KMS-11 (cell line): ENCODE results near the gene INSC.

Source experiments
- H2AFZ ChIP-seq: fragments of 200-600 bp; sonication (generic); 2 replicates; pipeline ENCODE4 v1.6.1; 2016; ENCODE audit warnings: antibody characterized with exemption, mixed run types, low read depth
- H3K27ac ChIP-seq: fragments of 200-600 bp; sonication (generic); 2 replicates; pipeline ENCODE4 v1.6.1; 2016; ENCODE audit warnings: mild to moderate bottlenecking, mixed run types
- H3K27me3 ChIP-seq: fragments of 200-600 bp; sonication (generic); 2 replicates; pipeline ENCODE4 v1.6.1; 2017; ENCODE audit warnings: mild to moderate bottlenecking, low read depth, mixed run types, moderate library complexity; ENCODE audit not compliant: insufficient read depth
- H3K36me3 ChIP-seq: fragments of 200-600 bp; sonication (generic); 2 replicates; pipeline ENCODE4 v1.6.1; 2017; ENCODE audit warnings: mild to moderate bottlenecking, mixed run types; ENCODE audit not compliant: insufficient read depth
- H3K4me1 ChIP-seq: fragments of 200-600 bp; sonication (generic); 2 replicates; pipeline ENCODE4 v1.6.1; 2016; ENCODE audit warnings: mild to moderate bottlenecking, low read depth, mixed run types; ENCODE audit not compliant: poor library complexity, severe bottlenecking
- H3K4me2 ChIP-seq: fragments of 200-600 bp; sonication (generic); 2 replicates; pipeline ENCODE4 v1.7.0; 2016; ENCODE audit warnings: mild to moderate bottlenecking, mixed run types
- H3K4me3 ChIP-seq: fragments of 200-600 bp; sonication (generic); IDR thresholded peaks from 2 replicates; pipeline ENCODE4 v1.6.1; 2017; ENCODE audit warnings: low read depth, low read length, mixed read lengths; ENCODE audit not compliant: insufficient read depth
- H3K79me2 ChIP-seq: fragments of 200-600 bp; sonication (generic); 2 replicates; pipeline ENCODE4 v1.6.1; 2016; ENCODE audit warnings: low read depth, mixed run types; ENCODE audit not compliant: insufficient read depth
- H3K9ac ChIP-seq: fragments of 200-600 bp; sonication (generic); 2 replicates; pipeline ENCODE4 v1.6.1; 2016; ENCODE audit warnings: mild to moderate bottlenecking, mixed run types
- H4K20me1 ChIP-seq: fragments of 200-600 bp; sonication (generic); 2 replicates; pipeline ENCODE4 v1.6.1; 2016; ENCODE audit warnings: mild to moderate bottlenecking, mixed run types; ENCODE audit not compliant: insufficient read depth
- CTCF ChIP-seq: fragments of 200-600 bp; sonication (generic); conservative IDR thresholded peaks from 2 replicates; pipeline ENCODE4 v1.6.1; 2017; ENCODE audit warnings: low read depth, mild to moderate bottlenecking, antibody characterized with exemption, low read length, moderate library complexity, mixed read lengths

Gene INSC

DNA sequence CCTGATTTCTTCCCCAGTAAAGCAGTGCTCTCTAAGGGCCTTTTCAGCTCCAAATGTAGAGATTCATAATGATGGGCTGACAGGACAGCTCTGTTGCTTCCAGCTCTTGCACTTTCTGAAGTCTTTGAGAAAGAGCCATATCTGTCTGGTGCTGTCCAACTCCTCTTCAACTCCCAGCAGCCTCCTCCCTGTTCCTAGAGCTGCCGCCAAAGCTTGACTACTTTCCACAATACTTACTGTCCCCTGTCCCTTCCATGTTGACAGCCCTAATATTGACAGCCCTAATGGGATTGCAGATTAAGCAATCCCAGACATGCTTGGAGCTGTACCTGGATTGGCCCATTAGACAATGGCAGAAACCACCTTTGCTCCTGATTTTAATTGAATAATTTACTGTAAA, 29.6 kb downstream of the INSC start:
- Histone ChIP-seq H4K20me1 (no peaks in the 10 kb centered on the region), H3K4me2 (no peak overlapping the region), H3K79me2 (no peaks in the 10 kb centered on the region), H3K4me1 (no peaks in the 10 kb centered on the region), H2AFZ (no peak overlapping the region), H3K27ac (no peak overlapping the region), H3K36me3 (no peaks in the 10 kb centered on the region), H3K27me3 (no peaks in the 10 kb centered on the region), H3K9ac (no peak overlapping the region), H3K4me3 (no peak overlapping the region)
- no peak for TF ChIP-seq CTCF

DNA sequence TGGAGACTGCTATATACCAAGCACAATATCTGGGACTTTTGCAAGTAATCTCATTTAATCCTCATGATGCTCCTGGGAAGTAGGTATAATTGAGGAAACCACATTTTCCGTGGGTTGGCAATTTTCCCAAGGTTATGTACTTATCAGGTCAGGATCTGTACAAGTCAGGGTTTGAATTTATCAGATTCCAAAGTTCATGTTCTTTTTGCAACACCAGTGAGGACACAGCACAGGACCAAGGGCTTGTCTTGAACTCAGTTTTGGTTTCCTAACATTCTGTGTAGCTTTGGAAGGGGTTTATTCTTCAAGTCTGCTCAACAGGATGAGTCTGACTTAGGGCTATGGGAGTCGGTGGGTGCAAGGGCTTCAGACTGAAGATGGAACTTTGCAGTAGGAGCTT, 30.4 kb downstream of the INSC start:
- Histone ChIP-seq H3K36me3 (no peaks in the 10 kb centered on the region), H4K20me1 (no peaks in the 10 kb centered on the region), H3K79me2 (no peaks in the 10 kb centered on the region), H3K27ac (no peak overlapping the region), H3K4me3 (no peak overlapping the region), H3K4me1 (no peaks in the 10 kb centered on the region), H3K9ac (no peak overlapping the region), H3K4me2 (no peak overlapping the region), H3K27me3 (no peaks in the 10 kb centered on the region), H2AFZ (no peak overlapping the region)
- TF ChIP-seq CTCF = no peak

- TF ChIP-seq CTCF = no peak
- Histone ChIP-seq H3K4me1 (no peaks in the 10 kb centered on the region), H3K9ac (no peak overlapping the region), H3K4me3 (no peak overlapping the region), H3K79me2 (no peaks in the 10 kb centered on the region), H2AFZ (no peak overlapping the region), H4K20me1 (no peaks in the 10 kb centered on the region), H3K36me3 (no peaks in the 10 kb centered on the region), H3K27me3 (no peaks in the 10 kb centered on the region), H3K4me2 (no peak overlapping the region), H3K27ac (no peak overlapping the region)
Observed at GRCh38 chr11:15145615-15146014, 30.9 kb downstream of the INSC start.

GRCh38 chr11:15146271-15147003, 31.7 kb downstream of the INSC start:
- TF ChIP-seq CTCF = no peak
- Histone ChIP-seq H3K27ac (no peak overlapping the region), H3K36me3 (no peaks in the 10 kb centered on the region), H2AFZ (no peak overlapping the region), H4K20me1 (no peaks in the 10 kb centered on the region), H3K79me2 (no peaks in the 10 kb centered on the region), H3K4me3 (no peak overlapping the region), H3K4me1 (no peaks in the 10 kb centered on the region), H3K9ac (no peak overlapping the region), H3K4me2 (no peak overlapping the region), H3K27me3 (no peaks in the 10 kb centered on the region)
